HEK293T (cell line): Measurements from ENCODE around the gene ARHGAP26.

Source experiments
- CTBP1 ChIP-seq: fragments of 450-650 bp; IDR thresholded peaks from 2 replicates; pipeline ENCODE4 v1.6.1; 2016; ENCODE audit warnings: borderline replicate concordance
- ELF4 ChIP-seq: fragments of 450-650 bp; IDR thresholded peaks from 2 replicates; pipeline ENCODE4 v1.6.1; 2017; ENCODE audit warnings: antibody characterized with exemption
- FOXK2 ChIP-seq: fragments of 450-650 bp; IDR thresholded peaks from 2 replicates; pipeline ENCODE4 v1.6.1; 2016; ENCODE audit warnings: mild to moderate bottlenecking
- NFRKB ChIP-seq: fragments of 450-650 bp; IDR thresholded peaks from 2 replicates; pipeline ENCODE4 v1.6.1; 2016; ENCODE audit warnings: mild to moderate bottlenecking, moderate library complexity
- SP1 ChIP-seq: fragments of 450-650 bp; IDR thresholded peaks from 2 replicates; pipeline ENCODE4 v1.6.1; 2017
- SUZ12 ChIP-seq: fragments of 450-650 bp; IDR thresholded peaks from 2 replicates; pipeline ENCODE4 v1.6.1; 2016; ENCODE audit warnings: mild to moderate bottlenecking
- TARDBP ChIP-seq: fragments of 450-650 bp; IDR thresholded peaks from 2 replicates; pipeline ENCODE4 v1.6.1; 2016

DNA sequence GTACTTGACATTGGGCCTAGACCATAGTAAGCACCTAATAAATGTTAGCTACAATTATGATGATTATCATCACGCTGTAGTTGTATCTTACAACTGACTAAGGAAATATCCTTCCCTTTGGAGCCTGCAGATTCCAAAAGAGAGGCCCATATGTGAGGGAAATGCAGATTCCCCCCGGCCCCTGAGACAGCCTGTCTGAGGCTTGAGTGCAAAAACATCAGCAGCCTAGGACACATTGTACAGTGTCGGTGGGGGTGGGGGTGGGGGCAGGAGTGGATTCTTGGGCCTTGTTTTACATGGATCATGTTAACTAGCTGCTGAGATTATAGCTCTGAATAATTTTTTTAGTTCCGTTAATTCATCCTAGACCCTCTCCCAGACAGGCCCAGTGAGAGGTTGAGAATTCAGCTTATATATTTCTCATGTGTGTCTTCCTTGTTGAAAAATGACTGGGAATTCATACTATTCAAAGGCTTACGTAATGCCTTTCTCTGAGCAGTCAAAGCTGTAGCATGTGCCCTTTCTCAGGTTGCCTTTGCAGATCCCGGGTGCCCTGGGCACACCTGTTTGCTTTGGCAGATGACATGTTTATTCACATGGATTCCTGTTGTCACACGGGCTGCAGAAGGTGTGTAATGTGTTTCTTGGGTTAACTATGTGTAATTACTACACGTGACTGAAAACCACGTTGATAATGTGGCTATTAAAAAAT, 370.5 kb downstream of the ARHGAP26 start:
- TF ChIP-seq ELF4 (no peak), TARDBP (no peak), FOXK2 (no peak), CTBP1 (no peak), NFRKB (no peak), SP1 (no peak), SUZ12 (no peak)
